PC-3 (cell line): ENCODE data around the gene DLG4. TPM values are rescaled to one million over a fixed set of nuclear protein-coding genes. Genes with fewer than 3 reads are reported as not detected.

Experiments used
- ATAC-seq: fragments of 200-7000 bp; cut with Tn5 transposase; 2 replicates; pipeline ENCODE4 v1.9.1; 2020; ENCODE audit warnings: mild to moderate bottlenecking, moderate library complexity
- BruUV-seq: library from RNA; stranded (reverse); fragments of 400-500 nt; replicated peaks from 2 replicates; lab custom pipeline; 2021; lab: Mats Ljungman, UMichigan
- CTCF ChIA-PET: fragments of 300-600 bp; sonication (Branson Sonifier 250); formaldehyde crosslinking; loops from one replicate; lab custom pipeline; 2022; ENCODE audit warnings: antibody characterized with exemption; lab: Charles Lee
- POLR2A ChIA-PET: fragments of 300-600 bp; sonication (Branson Sonifier 250); formaldehyde crosslinking; loops from one replicate; lab custom pipeline; 2022; ENCODE audit warnings: antibody characterized with exemption; ENCODE audit not compliant: unreplicated experiment; lab: Charles Lee
- DNase-seq: peaks from one replicate; pipeline ENCODE4 v3.0.0-alpha.2; 2015
- H2AFZ ChIP-seq: fragments of 300-600 bp; sonication (generic); 2 replicates; pipeline ENCODE4 v1.6.0; 2016; ENCODE audit warnings: antibody characterized with exemption, low read length
- H3F3A ChIP-seq: fragments of 300-600 bp; sonication (generic); one replicate; pipeline ENCODE4 v1.6.0; 2017; ENCODE audit warnings: antibody characterized with exemption, low read length, control low read depth, mild to moderate bottlenecking; ENCODE audit not compliant: unreplicated experiment
- H3K27ac ChIP-seq: fragments of 300-600 bp; sonication (generic); 2 replicates; pipeline ENCODE4 v1.5.1; 2016; ENCODE audit warnings: mild to moderate bottlenecking, low read length
- H3K27me3 ChIP-seq: fragments of 300-600 bp; sonication (generic); 2 replicates; pipeline ENCODE4 v1.6.1; 2016; ENCODE audit warnings: low read length, mixed read lengths
- H3K36me3 ChIP-seq: fragments of 300-600 bp; sonication (generic); 2 replicates; pipeline ENCODE4 v1.6.1; 2016; ENCODE audit warnings: low read depth, mixed run types, low read length, mixed read lengths
- H3K4me1 ChIP-seq: fragments of 300-600 bp; sonication (generic); 2 replicates; pipeline ENCODE4 v1.5.1; 2016; ENCODE audit warnings: low read length; ENCODE audit not compliant: insufficient read depth
- H3K4me2 ChIP-seq: fragments of 300-600 bp; sonication (generic); 2 replicates; pipeline ENCODE4 v1.6.0; 2016; ENCODE audit warnings: low read length
- H3K4me3 ChIP-seq: fragments of 300-600 bp; sonication (generic); 2 replicates; pipeline ENCODE4 v1.5.1; 2016; ENCODE audit warnings: mild to moderate bottlenecking, low read length, mixed read lengths
- H3K79me2 ChIP-seq: fragments of 300-600 bp; sonication (generic); 2 replicates; pipeline ENCODE4 v1.6.1; 2017; ENCODE audit warnings: low read length, mixed read lengths
- H3K9ac ChIP-seq: fragments of 300-600 bp; sonication (generic); 2 replicates; pipeline ENCODE4 v1.6.0; 2016; ENCODE audit warnings: mild to moderate bottlenecking, low read length
- H3K9me2 ChIP-seq: fragments of 300-600 bp; sonication (generic); replicated peaks from 2 replicates; pipeline ENCODE4 v1.6.1; 2016; ENCODE audit warnings: mixed run types, low read length, mixed read lengths
- H3K9me3 ChIP-seq: fragments of 300-600 bp; sonication (generic); 2 replicates; pipeline ENCODE4 v1.6.1; 2016; ENCODE audit warnings: low read length, mixed read lengths
- H4K20me1 ChIP-seq: fragments of 300-600 bp; sonication (generic); 2 replicates; pipeline ENCODE4 v1.6.1; 2016; ENCODE audit warnings: low read length, mixed read lengths
- EZH2 ChIP-seq: fragments of 300-600 bp; sonication (generic); IDR thresholded peaks from one replicate; pipeline ENCODE4 v1.6.1; 2017; ENCODE audit warnings: antibody characterized with exemption, mild to moderate bottlenecking, low read length; ENCODE audit not compliant: unreplicated experiment
- EZH2phosphoT487 ChIP-seq: fragments of 300-600 bp; sonication (generic); IDR thresholded peaks from 2 replicates; pipeline ENCODE4 v1.6.1; 2018; ENCODE audit warnings: mild to moderate bottlenecking, antibody characterized with exemption, low read length, borderline replicate concordance
- intact Hi-C: fragments of 100-400 bp; cut with micrococcal nuclease; formaldehyde crosslinking; loops from 2 replicates; pipeline ENCODE4 v1.9.0; 2023
- total RNA-seq: library from RNA; depleted of rRNA; stranded (reverse); fragments of >200 nt; gene quantifications from 2 replicates; pipeline ENCODE4 v1.2.3, GENCODE V29; 2014
- TF ChIP-seq, protein P1 (sequence below): fragments of 300-600 bp; sonication (generic); conservative IDR thresholded peaks from 2 replicates; pipeline ENCODE4 v1.5.1; 2017; ENCODE audit warnings: antibody characterized with exemption, low read depth, mild to moderate bottlenecking, low read length

DLG4 gene
- total RNA-seq, 1 experiment from 2014 or later: 6.5 TPM

DNA sequence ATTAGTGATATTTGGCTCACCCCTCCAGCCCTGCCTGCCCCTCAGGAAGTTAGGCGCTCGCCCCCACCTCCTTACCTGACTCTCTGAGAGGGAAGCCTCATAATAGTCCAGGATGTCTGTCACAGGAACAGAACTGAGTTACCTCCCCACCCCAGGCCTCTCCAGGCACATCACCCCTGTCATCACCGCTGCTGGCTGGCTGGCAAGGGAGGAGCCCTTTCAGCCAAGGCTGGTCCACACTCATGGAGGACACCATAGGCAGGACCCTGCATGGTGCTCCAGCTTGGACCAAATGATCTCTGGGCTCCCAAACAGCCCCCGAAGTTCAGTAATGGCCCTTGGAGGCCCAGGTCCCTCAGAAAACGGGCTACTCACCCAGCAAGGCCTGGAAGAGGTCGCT lies 1.5 kb downstream of the DLG4 start:
- H3K79me2 ChIP-seq: peaks cover 47% of the 10 kb centered on the region
- peaks cover 19% of the 10 kb centered on the region for H3K36me3 ChIP-seq
- peaks cover 14% of the 10 kb centered on the region; the same call in 1 of the 2 replicates for H4K20me1 ChIP-seq
- no peaks in the 10 kb centered on the region for H3F3A ChIP-seq
- DNase-seq (no peak), ATAC-seq (no peak)
- ChIA-PET POLR2A (no interaction called here), CTCF (no interaction called here)
- intact Hi-C loops: no loop called here
- peak overlapping the region; percentile 73; the same call in 1 of the 2 replicates for H3K4me2 ChIP-seq
- H3K4me3 ChIP-seq: no peak overlapping the region
- TF ChIP-seq EZH2 (no peak), EZH2phosphoT487 (no peak)
- TF ChIP-seq, protein P1, sequence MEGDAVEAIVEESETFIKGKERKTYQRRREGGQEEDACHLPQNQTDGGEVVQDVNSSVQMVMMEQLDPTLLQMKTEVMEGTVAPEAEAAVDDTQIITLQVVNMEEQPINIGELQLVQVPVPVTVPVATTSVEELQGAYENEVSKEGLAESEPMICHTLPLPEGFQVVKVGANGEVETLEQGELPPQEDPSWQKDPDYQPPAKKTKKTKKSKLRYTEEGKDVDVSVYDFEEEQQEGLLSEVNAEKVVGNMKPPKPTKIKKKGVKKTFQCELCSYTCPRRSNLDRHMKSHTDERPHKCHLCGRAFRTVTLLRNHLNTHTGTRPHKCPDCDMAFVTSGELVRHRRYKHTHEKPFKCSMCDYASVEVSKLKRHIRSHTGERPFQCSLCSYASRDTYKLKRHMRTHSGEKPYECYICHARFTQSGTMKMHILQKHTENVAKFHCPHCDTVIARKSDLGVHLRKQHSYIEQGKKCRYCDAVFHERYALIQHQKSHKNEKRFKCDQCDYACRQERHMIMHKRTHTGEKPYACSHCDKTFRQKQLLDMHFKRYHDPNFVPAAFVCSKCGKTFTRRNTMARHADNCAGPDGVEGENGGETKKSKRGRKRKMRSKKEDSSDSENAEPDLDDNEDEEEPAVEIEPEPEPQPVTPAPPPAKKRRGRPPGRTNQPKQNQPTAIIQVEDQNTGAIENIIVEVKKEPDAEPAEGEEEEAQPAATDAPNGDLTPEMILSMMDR: no peak
- no peaks in the 10 kb centered on the region for H3K27me3 ChIP-seq
- H3K9me3 ChIP-seq: no peaks in the 10 kb centered on the region
- peak overlapping the region; percentile 65; the same call in 1 of the 2 replicates for H2AFZ ChIP-seq
- H3K9ac ChIP-seq: no peak overlapping the region
- no TSS peak for BruUV-seq
- H3K27ac ChIP-seq: no peak overlapping the region
- peaks cover 34% of the 10 kb centered on the region for H3K4me1 ChIP-seq
- no peaks in the 10 kb centered on the region for H3K9me2 ChIP-seq

DNA sequence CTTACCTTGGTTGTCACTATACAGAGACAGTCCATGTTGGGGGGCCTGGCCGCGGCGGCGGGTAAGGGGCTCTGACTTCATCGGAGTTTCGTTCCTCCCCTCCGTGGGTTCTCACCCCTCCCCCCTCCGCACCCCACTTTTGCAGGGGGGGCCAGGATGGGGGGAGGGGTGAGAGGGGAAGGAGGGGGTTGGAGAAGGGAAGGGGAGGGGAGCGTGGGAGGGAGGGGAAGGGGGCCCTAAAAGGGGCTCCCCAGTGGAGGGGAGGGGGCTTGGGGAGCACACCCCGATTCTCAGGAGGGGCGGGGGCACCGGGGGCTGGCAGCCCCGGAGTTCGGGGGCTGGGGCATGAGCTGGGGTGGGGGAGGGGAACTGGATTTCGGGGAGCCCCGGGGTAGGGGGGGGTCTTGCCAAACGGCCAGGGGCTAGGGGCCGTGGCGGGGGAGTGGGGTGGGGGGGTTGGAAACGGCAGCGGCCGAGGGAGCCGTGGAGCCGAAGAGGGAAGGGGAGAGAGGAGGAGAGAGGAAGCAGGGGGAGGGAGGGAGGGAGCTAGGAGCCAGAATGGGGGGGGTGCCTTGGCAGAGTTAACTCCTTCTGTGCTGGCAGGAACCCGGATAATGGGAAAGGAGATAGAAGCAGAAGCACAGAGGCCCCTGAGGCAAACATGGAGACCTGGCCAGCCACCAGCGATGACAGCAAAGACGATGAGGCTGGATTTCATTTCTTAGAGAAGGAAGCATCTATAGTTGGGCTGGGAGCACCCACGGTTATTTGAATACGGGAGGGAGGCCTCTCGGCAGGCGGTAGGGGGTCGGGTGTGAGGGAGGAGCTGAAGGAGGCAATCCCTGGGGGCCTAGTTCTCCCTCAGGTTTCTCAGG lies 2.3 kb downstream of the DLG4 start:
- H3K4me1 ChIP-seq: peaks cover 34% of the 10 kb centered on the region
- peak overlapping the region; percentile 86 for H3K4me2 ChIP-seq
- H3K9me3 ChIP-seq: no peaks in the 10 kb centered on the region
- H3K4me3 ChIP-seq: peak overlapping the region; percentile 65
- H3F3A ChIP-seq: no peaks in the 10 kb centered on the region
- CTCF ChIA-PET: no interaction called here
- H3K9me2 ChIP-seq: no peaks in the 10 kb centered on the region
- TF ChIP-seq EZH2phosphoT487 (no peak), EZH2 (no peak)
- TF ChIP-seq, protein P1: no peak
- peak overlapping the region; percentile 65; the same call in 1 of the 2 replicates for H2AFZ ChIP-seq
- peak overlapping the region; percentile 48; the same call in 1 of the 2 replicates for H3K9ac ChIP-seq
- peaks cover 11% of the 10 kb centered on the region for H3K36me3 ChIP-seq
- no peak overlapping the region for H3K27ac ChIP-seq
- POLR2A ChIA-PET: interaction anchor here (0.5 kb wide), 1 partner anchor 165 kb away, joined by 3 read pairs; no protein-coding TSS in a partner anchor
- BruUV-seq: no TSS peak
- H3K27me3 ChIP-seq: no peaks in the 10 kb centered on the region
- ATAC-seq (no peak), DNase-seq (peak; percentile 45)
- peaks cover 42% of the 10 kb centered on the region for H3K79me2 ChIP-seq
- intact Hi-C loops: no loop called here
- H4K20me1 ChIP-seq: peaks cover 11% of the 10 kb centered on the region; the same call in 1 of the 2 replicates
